Peyer's patch (tissue), 4 donors: ENCODE data around the gene MIDN. TPM values are rescaled to one million over a fixed set of nuclear protein-coding genes. Genes with fewer than 3 reads are reported as not detected.

Experiments used
- DNase-seq, 3 donors: peaks; one replicate each; pipeline ENCODE4 v3.0.0-alpha.2; 2017 to 2019
- H3K27ac ChIP-seq, 4 donors: fragments of 200-600 bp; sonication (generic); one replicate each; pipeline ENCODE4 v1.5.1; 2016 to 2019
- H3K27me3 ChIP-seq, 2 donors: fragments of 200-600 bp; sonication (generic); one replicate each; pipeline ENCODE4 v1.5.1; 2019
- H3K36me3 ChIP-seq, 3 donors: fragments of 200-600 bp; sonication (generic); one replicate each; pipeline ENCODE4 v1.5.1; 2016 to 2019
- H3K4me1 ChIP-seq, 4 donors: fragments of 200-600 bp; sonication (generic); one replicate each; pipeline ENCODE4 v1.5.1; 2016 to 2019
- H3K4me3 ChIP-seq, 4 donors: fragments of 200-600 bp; sonication (generic); 1 replicate in 3 of 4; 2 replicates in 1 of 4; pipeline ENCODE4 v1.5.1; 2016 to 2019; ENCODE audit warnings: mild to moderate bottlenecking in 1 of 4
- H3K9me3 ChIP-seq, 4 donors: fragments of 200-600 bp; sonication (generic); one replicate each; pipeline ENCODE4 v1.5.1; 2016 to 2019; ENCODE audit warnings: mild to moderate bottlenecking in 1 of 4
- POLR2A ChIP-seq, 2 donors: fragments of 450-650 bp; IDR thresholded peaks; one replicate each; pipeline ENCODE4 v1.5.1; 2017; ENCODE audit warnings: antibody characterized with exemption in 2 of 2, mild to moderate bottlenecking in 2 of 2, moderate library complexity in 2 of 2
- total RNA-seq, 4 donors: library from RNA; depleted of rRNA; stranded (reverse); fragments of >200 nt; gene quantifications; one replicate each; pipeline ENCODE4 v1.1.0, GENCODE V29; 2016
- TF ChIP-seq, protein P1 (sequence below), 6 experiments: fragments of 450-650 bp in 4 of 6; fragments of 200-600 bp in 2 of 6; sonication (generic) in 1 of 6; IDR thresholded peaks; one replicate each; pipeline ENCODE4 v1.5.1; 2017 to 2019; ENCODE audit warnings: antibody characterized with exemption in 6 of 6, mild to moderate bottlenecking in 3 of 6, moderate library complexity in 1 of 6

The MIDN gene
- total RNA-seq, 4 donors from 2014 or later: 34.7 to 205 (median 98.9) TPM

DNA sequence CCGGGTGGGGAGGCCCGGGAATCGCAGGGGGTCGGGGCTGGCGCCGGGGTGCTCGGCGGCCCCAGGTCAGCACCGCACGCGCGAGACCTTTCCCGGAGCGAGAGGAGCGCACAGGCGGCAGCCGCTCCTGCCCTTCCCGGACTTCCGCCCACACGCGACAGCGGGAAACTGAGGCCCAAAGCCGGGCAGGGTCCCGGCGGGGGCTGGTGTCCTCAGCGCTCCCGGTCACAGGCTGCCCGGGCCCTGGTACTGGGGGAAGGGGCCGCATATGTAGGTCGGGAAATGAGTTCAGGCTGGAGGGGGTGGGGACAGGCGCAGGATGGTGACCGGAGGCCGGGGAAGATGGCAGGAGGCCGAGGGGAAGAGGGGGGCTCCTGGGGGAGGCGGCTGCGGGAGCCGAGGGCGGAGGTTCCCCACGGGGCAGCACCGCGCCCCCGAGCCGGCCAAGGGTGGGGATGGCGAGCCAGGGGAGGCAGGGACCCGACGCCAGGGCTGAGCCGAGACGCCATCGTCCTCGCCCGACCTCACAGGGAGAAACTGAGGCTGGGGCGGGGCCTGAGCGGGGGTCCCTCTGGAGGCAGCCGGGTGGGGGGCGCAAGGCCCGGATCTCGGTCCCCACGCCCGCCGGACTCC is 11.2 kb upstream of the MIDN start:
- Histone ChIP-seq H3K9me3 (no peaks in the 10 kb centered on the region), H3K27ac (peak overlapping the region in 1 of 4 donors; percentile 38), H3K27me3 (peaks cover 0 to 21% of the 10 kb centered on the region in 2 donors), H3K36me3 (no peaks in the 10 kb centered on the region), H3K4me3 (peak overlapping the region; percentile 24 to 61 (median 54)), H3K4me1 (peaks cover 4 to 66% (median 30%) of the 10 kb centered on the region in 4 donors)
- no peak for DNase-seq
- TF ChIP-seq POLR2A (IDR thresholded peaks at IDR 0.05): no peak
- TF ChIP-seq, protein P1, sequence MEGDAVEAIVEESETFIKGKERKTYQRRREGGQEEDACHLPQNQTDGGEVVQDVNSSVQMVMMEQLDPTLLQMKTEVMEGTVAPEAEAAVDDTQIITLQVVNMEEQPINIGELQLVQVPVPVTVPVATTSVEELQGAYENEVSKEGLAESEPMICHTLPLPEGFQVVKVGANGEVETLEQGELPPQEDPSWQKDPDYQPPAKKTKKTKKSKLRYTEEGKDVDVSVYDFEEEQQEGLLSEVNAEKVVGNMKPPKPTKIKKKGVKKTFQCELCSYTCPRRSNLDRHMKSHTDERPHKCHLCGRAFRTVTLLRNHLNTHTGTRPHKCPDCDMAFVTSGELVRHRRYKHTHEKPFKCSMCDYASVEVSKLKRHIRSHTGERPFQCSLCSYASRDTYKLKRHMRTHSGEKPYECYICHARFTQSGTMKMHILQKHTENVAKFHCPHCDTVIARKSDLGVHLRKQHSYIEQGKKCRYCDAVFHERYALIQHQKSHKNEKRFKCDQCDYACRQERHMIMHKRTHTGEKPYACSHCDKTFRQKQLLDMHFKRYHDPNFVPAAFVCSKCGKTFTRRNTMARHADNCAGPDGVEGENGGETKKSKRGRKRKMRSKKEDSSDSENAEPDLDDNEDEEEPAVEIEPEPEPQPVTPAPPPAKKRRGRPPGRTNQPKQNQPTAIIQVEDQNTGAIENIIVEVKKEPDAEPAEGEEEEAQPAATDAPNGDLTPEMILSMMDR (IDR thresholded peaks at IDR 0.05): no peak

DNA sequence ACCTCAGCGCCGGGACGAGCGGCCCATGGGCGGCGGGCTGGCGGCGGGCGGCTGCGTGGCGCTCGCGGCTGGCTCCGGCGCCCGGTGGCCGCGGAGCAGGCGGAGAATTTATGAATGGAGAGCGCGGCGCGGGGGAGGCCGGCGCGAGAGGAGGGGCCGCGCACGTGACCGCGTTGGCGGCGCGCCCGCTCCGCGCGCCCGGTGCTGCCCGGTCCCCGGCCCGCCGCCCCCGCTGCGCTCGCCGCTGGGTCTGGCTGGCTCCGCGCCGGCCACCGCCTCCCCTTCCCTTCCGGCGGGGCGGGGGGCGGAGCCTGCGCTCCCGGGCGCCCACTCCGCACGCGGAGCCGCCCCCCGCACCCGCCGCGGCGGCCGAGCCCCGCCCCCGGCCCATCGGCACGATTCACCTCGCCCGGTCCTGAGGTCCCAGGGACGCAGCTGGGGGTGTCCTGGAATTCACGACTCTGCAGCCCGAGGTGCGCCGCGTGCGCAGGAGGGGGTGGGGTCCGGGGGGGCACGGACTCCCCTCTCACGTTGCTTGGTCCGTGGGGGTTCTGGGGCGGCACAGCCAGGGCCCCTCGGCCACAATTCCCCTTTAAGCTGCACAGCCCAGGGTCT is 10.5 kb upstream of the MIDN start, which contains the start of gene CBARP:
CBARP (minus strand) TSS at position 252 of the 615 bp plus-strand sequence. CDS start 1,905 bp downstream, outside the sequence.
- Histone ChIP-seq H3K9me3 (no peaks in the 10 kb centered on the region), H3K4me1 (peaks cover 4 to 66% (median 36%) of the 10 kb centered on the region in 4 donors)
- no peak for TF ChIP-seq POLR2A (IDR thresholded peaks at IDR 0.05)
- TF ChIP-seq, protein P1 (IDR thresholded peaks at IDR 0.05): no peak

DNA sequence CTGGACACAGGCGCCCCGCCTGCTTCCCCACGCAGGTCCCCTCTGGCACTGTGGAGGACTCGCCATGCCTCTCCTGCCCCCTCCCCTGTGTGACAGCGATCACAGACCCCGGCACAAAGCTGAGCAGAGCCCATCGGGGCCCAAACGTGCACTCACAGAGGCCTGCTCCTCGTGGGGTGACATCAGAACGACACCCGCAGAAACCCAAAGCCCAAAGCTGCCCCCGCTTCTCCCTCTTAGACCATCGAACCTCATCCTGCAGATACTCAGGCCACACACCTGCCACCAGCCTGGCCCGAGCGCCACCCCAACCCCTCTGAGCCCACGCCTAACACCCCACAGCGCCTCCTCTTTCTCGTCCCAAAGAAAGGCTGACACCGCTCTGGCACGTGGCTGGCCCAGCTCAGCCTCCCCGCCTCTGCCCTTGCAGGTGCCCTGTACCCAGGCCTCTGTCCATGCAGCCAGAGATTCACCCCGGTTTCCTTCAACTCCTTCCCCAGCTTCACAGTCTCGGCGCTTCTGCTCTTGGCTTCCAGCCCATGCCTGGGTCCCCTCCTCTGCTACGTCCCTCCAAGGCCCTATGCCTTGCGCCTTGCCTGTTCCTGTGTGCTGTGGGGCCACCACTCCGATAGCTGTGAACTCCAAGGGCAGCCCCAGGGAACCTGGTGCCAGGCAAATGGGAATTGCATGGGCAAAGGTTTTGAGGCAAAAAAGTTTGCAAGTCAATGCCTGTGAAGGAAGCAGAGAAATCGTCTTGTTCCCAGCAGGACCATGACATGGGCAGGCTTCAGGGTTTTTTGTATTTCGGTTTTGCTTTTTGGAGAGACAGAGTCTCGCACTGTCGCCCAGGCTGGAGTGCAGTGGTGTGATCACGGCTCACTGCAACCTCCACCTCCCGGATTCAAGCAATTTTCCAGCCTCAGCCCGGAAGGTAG is 9.7 kb upstream of the MIDN start:
- no peak for TF ChIP-seq POLR2A (IDR thresholded peaks at IDR 0.05)
- no peaks in the 10 kb centered on the region for H3K9me3 ChIP-seq
- H3K27ac ChIP-seq: peak overlapping the region in 2 of 4 donors; percentile 31 to 85
- peaks cover 4 to 66% (median 40%) of the 10 kb centered on the region in 4 donors for H3K4me1 ChIP-seq
- H3K27me3 ChIP-seq: peaks cover 0 to 21% of the 10 kb centered on the region in 2 donors
- H3K4me3 ChIP-seq: peak overlapping the region in 3 of 4 donors; percentile 52 to 61 (median 56)
- DNase-seq: no peak
- H3K36me3 ChIP-seq: peaks cover 0 to 3% (median 0%) of the 10 kb centered on the region in 3 donors

More for the DNA sequence above, 10.5 kb upstream of the MIDN start, which contains the start of gene CBARP:
- DNase-seq: peak in 1 of 3 donors; percentile 54
- peak within 1 kb of the TSS; percentile 24 to 61 (median 54) for H3K4me3 ChIP-seq
- no peaks in the 10 kb centered on the region for H3K36me3 ChIP-seq
- peak within 1 kb of the TSS in 2 of 4 donors; percentile 22 to 38 for H3K27ac ChIP-seq
- H3K27me3 ChIP-seq: peaks cover 0 to 21% of the 10 kb centered on the region in 2 donors

DNA sequence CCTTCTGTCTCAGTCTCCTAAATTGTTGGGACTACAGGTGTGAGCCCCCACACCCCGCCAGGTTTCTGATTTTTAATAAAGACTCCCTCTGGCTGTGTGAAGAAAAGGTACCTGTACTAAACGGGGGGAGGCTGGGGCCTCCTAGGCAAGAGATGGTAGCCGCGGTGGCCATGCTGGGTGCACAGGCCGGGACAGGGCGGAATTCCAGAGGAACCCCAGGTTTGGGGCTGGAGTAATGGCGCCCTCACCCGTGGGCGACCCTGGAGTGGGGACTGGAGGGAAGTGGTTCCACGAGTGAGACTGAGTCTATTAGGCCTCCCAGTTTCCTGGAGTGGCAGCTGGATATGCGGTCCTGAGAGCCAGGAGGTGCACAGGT is 9.0 kb upstream of the MIDN start:
- Histone ChIP-seq H3K9me3 (no peaks in the 10 kb centered on the region), H3K27ac (peak overlapping the region; percentile 58 to 93 (median 82)), H3K4me1 (peaks cover 4 to 66% (median 44%) of the 10 kb centered on the region in 4 donors), H3K36me3 (peaks cover 0 to 9% (median 0%) of the 10 kb centered on the region in 3 donors), H3K27me3 (peaks cover 0 to 16% of the 10 kb centered on the region in 2 donors), H3K4me3 (no peak overlapping the region)
- DNase-seq: peak in 1 of 3 donors; percentile 56
- TF ChIP-seq, protein P1 (IDR thresholded peaks at IDR 0.05): no peak
- no peak for TF ChIP-seq POLR2A (IDR thresholded peaks at IDR 0.05)

DNA sequence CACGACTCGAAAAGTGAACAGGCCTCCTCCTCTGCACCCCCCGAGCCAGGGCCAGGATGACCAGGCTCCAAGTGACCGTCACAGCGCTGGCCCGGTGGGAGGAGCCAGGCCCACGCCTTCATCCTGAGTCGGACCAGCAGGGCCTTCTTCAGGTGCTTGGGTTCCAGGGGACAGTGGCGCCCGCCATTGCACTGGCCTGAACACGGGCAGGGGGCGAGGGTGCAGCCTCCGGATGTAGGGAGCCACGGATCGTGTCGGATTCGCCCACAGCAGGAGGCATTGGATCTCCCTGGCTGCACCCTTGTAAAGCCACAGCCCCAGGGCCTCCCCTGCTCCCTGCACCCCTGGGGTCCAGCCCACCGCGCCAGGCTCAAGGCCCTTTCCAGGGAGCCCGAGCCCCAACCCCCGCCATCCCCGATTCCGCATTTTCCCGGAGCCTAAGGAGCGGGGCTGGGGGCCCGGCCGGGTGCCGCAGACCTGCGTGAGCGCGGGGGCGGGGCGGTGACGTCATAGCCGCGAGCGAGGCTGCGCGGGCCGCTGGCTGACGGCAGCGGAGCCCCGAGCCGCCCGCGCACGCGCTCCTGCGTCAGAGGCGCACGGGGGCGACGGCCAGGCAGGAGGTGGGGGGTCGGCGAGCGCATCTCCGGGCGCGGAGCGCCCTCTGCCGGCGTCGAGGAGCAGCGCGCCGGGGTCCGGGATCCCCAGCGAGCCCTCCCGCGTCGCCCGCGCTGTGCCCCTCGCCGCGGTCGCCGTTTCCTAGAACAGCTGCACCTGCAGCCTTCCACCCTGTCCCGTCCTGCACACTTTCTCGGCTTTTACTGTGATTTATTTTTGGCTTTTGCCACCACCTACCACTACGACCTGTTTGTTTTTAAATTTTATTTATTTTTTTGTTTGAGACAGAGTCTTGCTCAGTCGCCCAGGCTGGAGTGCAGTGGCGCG is 8.3 kb upstream of the MIDN start:
- peak overlapping the region; percentile 58 to 93 (median 82) for H3K27ac ChIP-seq
- peak; percentile 83 to 93 (median 85) for DNase-seq
- peak overlapping the region; percentile 22 to 97 (median 95) for H3K4me3 ChIP-seq
- TF ChIP-seq, protein P1 (IDR thresholded peaks at IDR 0.05): peak; percentile 83 to 97 (median 95)
- TF ChIP-seq POLR2A (IDR thresholded peaks at IDR 0.05): no peak
- peaks cover 6 to 66% (median 50%) of the 10 kb centered on the region in 4 donors for H3K4me1 ChIP-seq
- H3K36me3 ChIP-seq: peaks cover 0 to 9% (median 0%) of the 10 kb centered on the region in 3 donors
- peaks cover 0 to 14% of the 10 kb centered on the region in 2 donors for H3K27me3 ChIP-seq
- no peaks in the 10 kb centered on the region for H3K9me3 ChIP-seq
